A673 (cell line): ENCODE results near the gene SOAT1.

Experiments
- EZH2 ChIP-seq: fragments of 200-600 bp; sonication (generic); IDR thresholded peaks from 2 replicates; pipeline ENCODE4 v1.6.1; 2017; ENCODE audit warnings: borderline replicate concordance, low read depth, mild to moderate bottlenecking, mixed read lengths, antibody characterized with exemption, low read length; ENCODE audit not compliant: poor library complexity, severe bottlenecking
- TF ChIP-seq, protein P1 (sequence below): fragments of 300-800, 200-600 bp; sonication (generic); conservative IDR thresholded peaks from 2 replicates; pipeline ENCODE4 v1.5.1; 2017; ENCODE audit warnings: low read depth, mild to moderate bottlenecking, antibody characterized with exemption, low read length, moderate library complexity, mixed read lengths

DNA sequence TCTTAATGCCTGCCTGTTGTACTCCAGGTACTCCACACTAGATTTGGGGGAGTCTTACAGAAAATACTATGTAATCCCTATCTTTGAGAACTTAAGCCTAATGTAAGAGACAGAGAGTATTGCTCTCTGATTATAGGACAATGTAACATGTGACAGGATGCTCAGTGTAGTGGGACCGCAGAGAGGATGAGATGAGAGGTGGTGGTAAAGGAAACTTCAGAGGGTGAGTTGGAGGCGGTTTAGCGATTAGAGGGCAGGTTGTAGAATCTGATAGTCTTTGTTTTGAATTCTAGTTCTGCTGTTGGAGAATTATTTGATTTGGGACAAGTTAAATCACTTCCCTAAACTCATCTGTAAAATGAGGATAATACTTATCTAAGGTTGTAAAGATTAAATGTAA is 5.4 kb downstream of the SOAT1 start:
- no peak for TF ChIP-seq EZH2
- TF ChIP-seq, protein P1, sequence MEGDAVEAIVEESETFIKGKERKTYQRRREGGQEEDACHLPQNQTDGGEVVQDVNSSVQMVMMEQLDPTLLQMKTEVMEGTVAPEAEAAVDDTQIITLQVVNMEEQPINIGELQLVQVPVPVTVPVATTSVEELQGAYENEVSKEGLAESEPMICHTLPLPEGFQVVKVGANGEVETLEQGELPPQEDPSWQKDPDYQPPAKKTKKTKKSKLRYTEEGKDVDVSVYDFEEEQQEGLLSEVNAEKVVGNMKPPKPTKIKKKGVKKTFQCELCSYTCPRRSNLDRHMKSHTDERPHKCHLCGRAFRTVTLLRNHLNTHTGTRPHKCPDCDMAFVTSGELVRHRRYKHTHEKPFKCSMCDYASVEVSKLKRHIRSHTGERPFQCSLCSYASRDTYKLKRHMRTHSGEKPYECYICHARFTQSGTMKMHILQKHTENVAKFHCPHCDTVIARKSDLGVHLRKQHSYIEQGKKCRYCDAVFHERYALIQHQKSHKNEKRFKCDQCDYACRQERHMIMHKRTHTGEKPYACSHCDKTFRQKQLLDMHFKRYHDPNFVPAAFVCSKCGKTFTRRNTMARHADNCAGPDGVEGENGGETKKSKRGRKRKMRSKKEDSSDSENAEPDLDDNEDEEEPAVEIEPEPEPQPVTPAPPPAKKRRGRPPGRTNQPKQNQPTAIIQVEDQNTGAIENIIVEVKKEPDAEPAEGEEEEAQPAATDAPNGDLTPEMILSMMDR: no peak
